ENCODE measurements around the gene ZMYM4.
"Not testable (repeated sequence)": the region's sequence is repeated elsewhere in the genome, so short reads cannot be mapped to it uniquely, and the experiment has no call there.

Gene ZMYM4

GRCh38 chr1:35461966-35462651 is 193.6 kb downstream of the ZMYM4 start:
- no peak for DNase-seq

DNA sequence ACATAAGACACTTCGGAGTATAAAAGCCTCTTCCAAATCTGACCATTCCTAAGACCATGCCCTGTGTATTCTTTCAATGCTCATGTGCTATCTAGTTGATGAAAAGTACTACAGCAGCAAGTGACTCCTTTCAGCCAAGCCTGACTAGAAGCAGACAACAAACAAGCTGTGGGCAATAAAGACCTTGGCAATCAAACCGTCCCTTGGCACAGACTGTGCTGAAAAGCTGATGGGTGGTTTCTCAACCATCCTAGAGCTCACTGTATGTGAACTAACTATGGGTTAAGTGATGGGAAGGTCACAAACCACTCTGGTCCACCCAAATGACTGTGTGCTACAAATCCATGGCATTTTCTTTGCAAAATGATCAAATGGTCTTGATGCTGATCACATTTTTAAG is 194.7 kb downstream of the ZMYM4 start:
- no peak for DNase-seq

DNA sequence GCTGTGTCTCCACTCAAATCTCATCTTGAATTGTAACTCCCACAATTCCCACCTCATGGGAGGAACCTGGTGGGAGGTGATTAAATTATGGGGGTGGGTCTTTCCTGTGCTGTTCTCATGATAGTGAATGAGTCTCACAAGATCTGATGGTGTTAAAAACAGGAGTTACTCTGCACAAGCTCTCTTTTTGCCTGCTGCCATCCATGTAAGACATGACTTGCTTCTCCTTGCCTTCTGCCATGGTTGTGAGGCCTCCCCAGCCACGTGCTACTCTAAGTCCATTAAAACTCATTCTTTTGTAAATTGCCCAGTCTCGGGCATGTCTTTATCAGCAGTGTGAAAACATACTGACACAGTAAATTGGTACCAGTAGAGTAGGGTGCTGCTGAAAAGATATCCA is 195.2 kb downstream of the ZMYM4 start:
- DNase-seq: not testable (repeated sequence)

GRCh38 chr1:35466120-35466519 is 197.6 kb downstream of the ZMYM4 start:
- DNase-seq: no peak

DNA sequence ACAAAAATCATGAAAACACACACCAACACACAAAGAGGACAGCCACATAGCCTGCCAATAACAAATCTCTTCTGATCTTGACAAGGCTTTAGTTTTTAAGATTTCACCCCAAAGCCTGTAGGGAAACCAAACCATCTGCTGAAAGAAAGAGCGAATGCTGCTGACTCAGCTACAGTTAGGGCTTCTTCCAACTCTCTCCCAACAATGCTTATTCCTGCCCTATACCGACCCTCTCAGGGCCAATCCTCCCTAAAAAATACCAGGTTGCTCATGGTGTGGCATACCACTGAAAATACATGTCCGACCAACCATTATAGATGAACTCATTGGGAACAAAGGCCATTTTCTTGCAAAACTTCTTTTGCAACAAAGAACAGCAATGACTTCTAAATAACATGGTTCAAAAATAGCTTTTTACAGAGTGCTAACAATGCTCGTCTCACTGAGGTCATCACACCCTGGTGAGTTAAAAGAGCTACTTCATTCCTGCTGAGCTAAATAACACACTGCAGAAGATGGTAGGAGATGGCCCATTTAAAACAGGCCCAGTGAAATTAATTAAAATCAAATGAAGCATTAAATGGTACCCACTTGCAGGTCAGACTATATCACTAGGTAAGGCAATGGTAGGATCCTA is 202.6 kb downstream of the ZMYM4 start:
- DNase-seq: no peak
